GM23338 (cell line): ENCODE measurements around the gene NCOA1. TPM values are rescaled to one million over a fixed set of nuclear protein-coding genes. Genes with fewer than 3 reads are reported as not detected.

Source experiments
- ATAC-seq: fragments of 200-7000 bp; cut with Tn5 transposase; 3 replicates; pipeline ENCODE4 v1.9.1; 2020
- DNase-seq: peaks from one replicate; pipeline ENCODE4 v3.0.0-alpha.2; 2015; ENCODE audit warnings: low spot score
- H2AFZ ChIP-seq: fragments of 200-600 bp; sonication (generic); 2 replicates; pipeline ENCODE4 v1.8.0; 2016; ENCODE audit warnings: antibody characterized with exemption, mild to moderate bottlenecking, moderate library complexity
- H3F3A ChIP-seq: fragments of 200-600 bp; sonication (generic); replicated peaks from 2 replicates; pipeline ENCODE4 v1.8.0; 2017; ENCODE audit warnings: antibody characterized with exemption, mixed run types, low read depth
- H3K27ac ChIP-seq: fragments of 200-600 bp; sonication (generic); 2 replicates; pipeline ENCODE4 v1.6.1; 2016; ENCODE audit warnings: low read depth
- H3K27me3 ChIP-seq: fragments of 200-600 bp; sonication (generic); 2 replicates; pipeline ENCODE4 v1.8.0; 2016; ENCODE audit warnings: mild to moderate bottlenecking, mixed run types, moderate library complexity; ENCODE audit not compliant: insufficient read depth
- H3K36me3 ChIP-seq: fragments of 200-600 bp; sonication (generic); 2 replicates; pipeline ENCODE4 v1.8.0; 2016; ENCODE audit warnings: mild to moderate bottlenecking; ENCODE audit not compliant: insufficient read depth
- H3K4me1 ChIP-seq: fragments of 200-600 bp; sonication (generic); 2 replicates; pipeline ENCODE4 v1.8.0; 2016; ENCODE audit warnings: mild to moderate bottlenecking, moderate library complexity; ENCODE audit not compliant: insufficient read depth
- H3K4me2 ChIP-seq: fragments of 200-600 bp; sonication (generic); 2 replicates; pipeline ENCODE4 v1.7.1; 2017; ENCODE audit warnings: mixed run types
- H3K4me3 ChIP-seq: fragments of 200-600 bp; sonication (generic); 2 replicates; pipeline ENCODE4 v1.6.1; 2016; ENCODE audit warnings: mixed run types
- H3K79me2 ChIP-seq: fragments of 200-600 bp; sonication (generic); replicated peaks from 2 replicates; pipeline ENCODE4 v1.8.0; 2017; ENCODE audit warnings: mild to moderate bottlenecking; ENCODE audit not compliant: insufficient read depth
- H3K9me2 ChIP-seq: fragments of 200-600 bp; sonication (generic); 2 replicates; pipeline ENCODE4 v1.8.0; 2017; ENCODE audit not compliant: insufficient read depth
- H4K20me1 ChIP-seq: fragments of 200-600 bp; sonication (generic); replicated peaks from 2 replicates; pipeline ENCODE4 v1.8.0; 2017; ENCODE audit warnings: mild to moderate bottlenecking; ENCODE audit not compliant: insufficient read depth
- H3K27ac Mint-ChIP-seq: 2 replicates; pipeline ENCODE4 v1.8.0; 2020; ENCODE audit warnings: inconsistent platforms, mild to moderate bottlenecking, moderate library complexity, mixed read lengths
- H3K27me3 Mint-ChIP-seq: 3 replicates; pipeline ENCODE4 v1.8.0; 2022; ENCODE audit warnings: low read depth, mild to moderate bottlenecking, moderate library complexity, mixed read lengths, inconsistent platforms; ENCODE audit not compliant: insufficient read depth, poor library complexity
- H3K36me3 Mint-ChIP-seq: 3 replicates; pipeline ENCODE4 v1.8.0; 2021; ENCODE audit warnings: low read depth, mild to moderate bottlenecking, inconsistent platforms, moderate library complexity, mixed read lengths
- H3K4me1 Mint-ChIP-seq: 3 replicates; pipeline ENCODE4 v1.8.0; 2020; ENCODE audit warnings: mild to moderate bottlenecking, inconsistent platforms, mixed read lengths
- H3K4me3 Mint-ChIP-seq: 3 replicates; pipeline ENCODE4 v1.8.0; 2021; ENCODE audit warnings: moderate library complexity, mild to moderate bottlenecking, inconsistent platforms, mixed read lengths
- H3K9me3 Mint-ChIP-seq: 3 replicates; pipeline ENCODE4 v1.8.0; 2020; ENCODE audit warnings: moderate library complexity, mild to moderate bottlenecking, inconsistent platforms, mixed read lengths
- CREB1 ChIP-seq: fragments of 250-450 bp; sonication (Bioruptor Pico); IDR thresholded peaks from 2 replicates; pipeline ENCODE4 v1.5.0; 2020; ENCODE audit warnings: low read depth, mild to moderate bottlenecking, moderate library complexity
- CTCF ChIP-seq, 2 experiments: fragments of 200-600 bp in 1 of 2; sonication (generic) in 1 of 2; conservative IDR thresholded peaks; 2 replicates each; pipeline versions ENCODE4 v1.5.1 to v1.6.1; 2016 to 2017; ENCODE audit warnings: antibody characterized with exemption in 2 of 2, low read depth in 2 of 2, mild to moderate bottlenecking in 2 of 2, moderate library complexity in 1 of 2
- ETS1 ChIP-seq: IDR thresholded peaks from 2 replicates; pipeline ENCODE4 v1.6.1; 2016; ENCODE audit warnings: antibody characterized with exemption
- EZH2 ChIP-seq: fragments of 200-600 bp; sonication (generic); IDR thresholded peaks from one replicate; pipeline ENCODE4 v1.8.0; 2017; ENCODE audit warnings: antibody characterized with exemption, mild to moderate bottlenecking, low read depth; ENCODE audit not compliant: unreplicated experiment
- JUNB ChIP-seq: IDR thresholded peaks from one replicate; pipeline ENCODE4 v1.6.1; 2016; ENCODE audit warnings: antibody characterized with exemption; ENCODE audit not compliant: unreplicated experiment
- NANOG ChIP-seq: IDR thresholded peaks from 2 replicates; pipeline ENCODE4 v1.6.1; 2016; ENCODE audit warnings: antibody characterized with exemption, borderline replicate concordance
- POLR2AphosphoS5 ChIP-seq: IDR thresholded peaks from 2 replicates; pipeline ENCODE4 v1.6.1; 2016; ENCODE audit warnings: antibody characterized with exemption, low read depth
- REST ChIP-seq: IDR thresholded peaks from one replicate; pipeline ENCODE4 v1.6.1; 2018; ENCODE audit warnings: antibody characterized with exemption; ENCODE audit not compliant: unreplicated experiment
- STAT1 ChIP-seq: IDR thresholded peaks from one replicate; pipeline ENCODE4 v1.6.1; 2016; ENCODE audit warnings: antibody characterized with exemption; ENCODE audit not compliant: unreplicated experiment
- ZNF114 ChIP-seq: fragments of 250-450 bp; sonication (Bioruptor Pico); IDR thresholded peaks from 2 replicates; pipeline ENCODE4 v1.5.0; 2020; ENCODE audit warnings: mild to moderate bottlenecking, moderate library complexity
- ZNF331 ChIP-seq: fragments of 250-450 bp; sonication (Bioruptor Pico); IDR thresholded peaks from 2 replicates; pipeline ENCODE4 v1.5.0; 2020; ENCODE audit warnings: low read depth, mild to moderate bottlenecking, moderate library complexity
- ZNF462 ChIP-seq: fragments of 250-450 bp; sonication (Bioruptor Pico); IDR thresholded peaks from 2 replicates; pipeline ENCODE4 v1.5.0; 2020; ENCODE audit warnings: mild to moderate bottlenecking, moderate library complexity
- polyA plus RNA-seq: library from polyadenylated mRNA; unstranded; fragments of >200 nt; fragmentation: Nextera tagmentation; extraction: Ambion mirVana; gene quantifications from 2 replicates; pipeline ENCODE4 v1.2.1, GENCODE V29; 2016
- total RNA-seq: library from RNA; depleted of rRNA; stranded (reverse); fragments of >200 nt; shearing (Covaris generic); gene quantifications from 2 replicates; pipeline ENCODE4 v1.2.3, GENCODE V29; 2014

NCOA1 gene
- total and polyA plus RNA-seq, 2 experiments from 2014 or later = 7.1 to 15.1 TPM

GRCh38 chr2:24492421-24493279, 1.6 kb downstream of the NCOA1 start (continued):
- TF ChIP-seq ZNF462 (CRISPR knock-in tag) = no peak

GRCh38 chr2:24493713-24494112, 2.7 kb downstream of the NCOA1 start:
- Histone ChIP-seq H3K79me2 (peaks cover 53% of the 10 kb centered on the region), H2AFZ (no peak overlapping the region), H3K4me3 (no peak overlapping the region), H3F3A (no peaks in the 10 kb centered on the region), H3K36me3 (no peaks in the 10 kb centered on the region), H4K20me1 (0 out of 2 replicates have a peak, but pooled peaks cover 3% of the 10 kb centered on the region), H3K4me2 (0 out of 2 replicates have a peak overlapping the region, but pooled peaks have one; percentile 7), H3K27me3 (peaks cover 19% of the 10 kb centered on the region), H3K4me1 (peaks cover 33% of the 10 kb centered on the region), H3K9me2 (no peaks in the 10 kb centered on the region), H3K27ac (no peak overlapping the region)
- DNase-seq (no peak), ATAC-seq (no peak)
- Mint-ChIP-seq H3K4me3 (no peak overlapping the region), H3K4me1 (peaks cover 43% of the 10 kb centered on the region), H3K36me3 (no peaks in the 10 kb centered on the region; the same call in 2 of the 3 replicates), H3K9me3 (no peaks in the 10 kb centered on the region), H3K27me3 (peaks cover 21% of the 10 kb centered on the region), H3K27ac (no peak overlapping the region)
- TF ChIP-seq CREB1 = no peak
- no peak for TF ChIP-seq STAT1
- no peak for TF ChIP-seq REST
- TF ChIP-seq ETS1 = no peak
- no peak for TF ChIP-seq NANOG
- TF ChIP-seq POLR2AphosphoS5 = no peak
- TF ChIP-seq JUNB = no peak
- no peak for TF ChIP-seq CTCF (conservative IDR thresholded peaks at IDR 0.05; ENCODE audit: low read depth in 2 of 2)
- no peak for TF ChIP-seq ZNF331
- no peak for TF ChIP-seq EZH2
- TF ChIP-seq ZNF114 (CRISPR knock-in tag) = no peak
